Endothelial cell of umbilical vein (primary cell): ENCODE results near the gene TOMM20. TPM values are rescaled to one million over a fixed set of nuclear protein-coding genes. Genes with fewer than 3 reads are reported as not detected.

Experiments
- BruUV-seq: library from RNA; stranded (reverse); fragments of 400-500 nt; replicated peaks from 2 replicates; lab custom pipeline; 2021; lab: Mats Ljungman, UMichigan
- CTCF ChIA-PET: fragments of 300-600, 350-600 bp; sonication (Branson Sonifier 250); formaldehyde crosslinking; loops from one replicate; lab custom pipeline; 2021; ENCODE audit warnings: antibody characterized with exemption, inconsistent platforms; lab: Charles Lee
- POLR2A ChIA-PET: fragments of 300-600, 350-600 bp; sonication (Branson Sonifier 250); formaldehyde crosslinking; loops from one replicate; lab custom pipeline; 2021; ENCODE audit warnings: antibody characterized with exemption, inconsistent platforms; lab: Charles Lee
- DNase-seq: peaks from one replicate; pipeline ENCODE4 v3.0.0-alpha.2; 2011; ENCODE audit warnings: low read depth, low spot score
- FAIRE-seq: peaks from 2 replicates; lab custom pipeline; 2011; peaks lifted over from hg19 to GRCh38; lab: Jason Lieb, UNC
- H2AFZ ChIP-seq: 2 replicates; pipeline ENCODE4 v1.6.0; 2012; ENCODE audit warnings: low read depth, low read length, control low read depth, inconsistent platforms
- H3K27ac ChIP-seq: 2 replicates; pipeline ENCODE4 v1.5.1; 2011; ENCODE audit warnings: low read depth, mild to moderate bottlenecking, control low read depth, low read length, moderate library complexity; ENCODE audit not compliant: insufficient read depth
- H3K27me3 ChIP-seq, 2 experiments: 2 replicates each; pipeline versions ENCODE4 v1.6.0 to v1.6.1; 2011; ENCODE audit warnings: low read length in 2 of 2, mixed read lengths in 1 of 2; ENCODE audit not compliant: control insufficient read depth in 2 of 2, insufficient read depth in 2 of 2
- H3K36me3 ChIP-seq, 2 experiments: 2 replicates in 1 of 2; 3 replicates in 1 of 2; pipeline ENCODE4 v1.5.1; 2011; ENCODE audit warnings: low read length in 2 of 2, mild to moderate bottlenecking in 1 of 2, moderate library complexity in 1 of 2; ENCODE audit not compliant: control insufficient read depth in 2 of 2, insufficient read depth in 2 of 2; ENCODE audit errors: extremely low read depth in 1 of 2
- H3K4me1 ChIP-seq: 3 replicates; pipeline ENCODE4 v1.5.1; 2011; ENCODE audit warnings: mild to moderate bottlenecking, low read length; ENCODE audit not compliant: control insufficient read depth, insufficient read depth; ENCODE audit errors: extremely low read depth
- H3K4me2 ChIP-seq: 2 replicates; pipeline ENCODE4 v1.6.1; 2011; ENCODE audit warnings: low read length, control low read depth, mixed read lengths; ENCODE audit not compliant: insufficient read depth
- H3K4me3 ChIP-seq, 3 experiments: fragments of 200-600 bp in 1 of 3; sonication (generic), shearing (Covaris generic) in 1 of 3; replicated peaks in 1 of 3; 2 replicates each; pipeline ENCODE4 v1.5.1; 2011 to 2016; ENCODE audit warnings: control low read depth in 3 of 3, low read length in 3 of 3, mild to moderate bottlenecking in 2 of 3, inconsistent platforms in 1 of 3, low read depth in 1 of 3, moderate library complexity in 1 of 3; ENCODE audit not compliant: insufficient read depth in 1 of 3
- H3K79me2 ChIP-seq: 2 replicates; pipeline ENCODE4 v1.6.0; 2012; ENCODE audit warnings: low read length, inconsistent platforms; ENCODE audit not compliant: control insufficient read depth, insufficient read depth
- H3K9ac ChIP-seq: replicated peaks from 2 replicates; pipeline ENCODE3; 2011; ENCODE audit warnings: low read length, control low read depth; ENCODE audit not compliant: insufficient read depth; ENCODE audit errors: extremely low read depth
- H3K9me1 ChIP-seq: replicated peaks from 3 replicates; pipeline ENCODE4 v1.6.0; 2011; ENCODE audit warnings: mild to moderate bottlenecking, low read length; ENCODE audit not compliant: control insufficient read depth, insufficient read depth; ENCODE audit errors: extremely low read depth
- H3K9me3 ChIP-seq: replicated peaks from 2 replicates; pipeline ENCODE4 v1.5.1; 2012; ENCODE audit warnings: low read length, inconsistent platforms; ENCODE audit not compliant: control insufficient read depth, insufficient read depth
- H4K20me1 ChIP-seq: replicated peaks from 2 replicates; pipeline ENCODE3; 2011; ENCODE audit warnings: mild to moderate bottlenecking, low read length; ENCODE audit not compliant: control insufficient read depth, insufficient read depth; ENCODE audit errors: extremely low read depth
- FOS ChIP-seq: IDR thresholded peaks from 2 replicates; pipeline ENCODE4 v1.6.1; 2011; ENCODE audit warnings: mild to moderate bottlenecking, low read length, moderate library complexity, borderline replicate concordance; ENCODE audit not compliant: insufficient read depth
- GATA2 ChIP-seq: IDR thresholded peaks from 2 replicates; pipeline ENCODE4 v1.7.0; 2011; ENCODE audit warnings: low read depth, mild to moderate bottlenecking, moderate library complexity, mixed read lengths, low read length; ENCODE audit not compliant: insufficient read length, insufficient read depth
- JUN ChIP-seq: IDR thresholded peaks from 2 replicates; pipeline ENCODE4 v1.6.1; 2011; ENCODE audit warnings: borderline replicate concordance, low read depth; ENCODE audit not compliant: insufficient read length, insufficient read depth
- MYC ChIP-seq: IDR thresholded peaks from one replicate; pipeline ENCODE4 v1.6.1; 2011; ENCODE audit warnings: mild to moderate bottlenecking, low read depth, low read length
- POLR2AphosphoS5 ChIP-seq: IDR thresholded peaks from 2 replicates; pipeline ENCODE4 v1.6.1; 2012; ENCODE audit warnings: low read depth, mild to moderate bottlenecking, control low read depth, low read length, moderate library complexity; ENCODE audit not compliant: insufficient read depth
- dilution Hi-C: fragments of 300-500 bp; cut with MboI; formaldehyde crosslinking; loops from one replicate; pipeline ENCODE4 v1.15.0; 2019; ENCODE audit warnings: low sequenced_read_pairs; ENCODE audit not compliant: extremely low pct_ligation_motif_present
- intact Hi-C: fragments of 100-400 bp; cut with micrococcal nuclease; formaldehyde crosslinking; loops from one replicate; pipeline ENCODE4 v1.10.0; 2022
- polyA plus RNA-seq, 4 experiments: library from polyadenylated mRNA; depleted of rRNA in 3 of 4; stranded (reverse) in 3 of 4; unstranded in 1 of 4; fragments of >200 nt; gene quantifications; 2 replicates each; pipeline versions ENCODE4 v1.2.1 to v1.2.3, GENCODE V29; 2011 to 2012; ENCODE audit warnings: missing spikeins in 1 of 4
- total RNA-seq: library from RNA; stranded (reverse); gene quantifications from 2 replicates; pipeline ENCODE4 v1.2.3, GENCODE V29; 2021

The TOMM20 gene
- total and polyA plus RNA-seq, 2 donors (not counting 3 experiments of a cell fraction or from before 2014, with no cell fraction given): 42.5 to 98.4 TPM

DNA sequence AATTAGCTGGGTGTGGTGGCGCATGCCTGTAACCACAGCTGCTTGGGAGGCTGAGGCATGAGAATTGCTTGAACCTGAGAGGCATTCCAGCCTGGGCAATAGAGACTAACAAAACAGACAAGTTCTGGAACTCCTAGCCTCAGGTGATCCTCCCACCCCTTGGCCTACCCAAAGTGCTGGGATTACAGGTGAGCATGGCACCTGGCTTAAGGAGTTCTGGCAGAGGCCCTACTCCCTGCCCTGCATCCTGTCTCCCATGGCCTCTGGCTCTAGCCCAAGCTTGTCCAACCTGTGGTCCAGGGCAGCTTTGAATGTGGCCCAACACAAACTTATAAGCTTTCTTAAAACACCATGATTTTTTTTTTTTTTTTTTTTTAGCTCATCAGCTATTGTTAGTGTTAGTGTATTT, 20.4 kb downstream of the TOMM20 start:
- Histone ChIP-seq H3K36me3 (peaks cover 11 to 19% of the 10 kb centered on the region in 2 experiments), H3K27me3 (no peaks in the 10 kb centered on the region), H3K4me3 (no peak overlapping the region), H2AFZ (no peak overlapping the region), H3K4me2 (no peak overlapping the region), H3K27ac (no peak overlapping the region), H3K9ac (no peak overlapping the region), H3K9me3 (no peaks in the 10 kb centered on the region), H3K79me2 (peaks cover 8% of the 10 kb centered on the region), H3K9me1 (no peaks in the 10 kb centered on the region), H4K20me1 (no peaks in the 10 kb centered on the region), H3K4me1 (peaks cover 3% of the 10 kb centered on the region)
- intact Hi-C loops (no loop called here), dilution Hi-C loops (no loop called here)
- TF ChIP-seq GATA2: no peak
- TF ChIP-seq JUN: no peak
- TF ChIP-seq POLR2AphosphoS5: peak; percentile 3
- TF ChIP-seq MYC: no peak
- POLR2A ChIA-PET: interaction anchor here (0.6 to 0.8 kb wide), 3 partner anchors 8 to 661 kb away, joined by 3 to 12 read pairs (median 3); no protein-coding TSS in a partner anchor
- no TSS peak for BruUV-seq
- FAIRE-seq (no peak), DNase-seq (no peak)
- CTCF ChIA-PET: interaction anchor here (0.6 to 1.8 kb wide), 3 partner anchors 307 to 609 kb away, joined by 3 to 8 read pairs (median 6); no protein-coding TSS in a partner anchor

DNA sequence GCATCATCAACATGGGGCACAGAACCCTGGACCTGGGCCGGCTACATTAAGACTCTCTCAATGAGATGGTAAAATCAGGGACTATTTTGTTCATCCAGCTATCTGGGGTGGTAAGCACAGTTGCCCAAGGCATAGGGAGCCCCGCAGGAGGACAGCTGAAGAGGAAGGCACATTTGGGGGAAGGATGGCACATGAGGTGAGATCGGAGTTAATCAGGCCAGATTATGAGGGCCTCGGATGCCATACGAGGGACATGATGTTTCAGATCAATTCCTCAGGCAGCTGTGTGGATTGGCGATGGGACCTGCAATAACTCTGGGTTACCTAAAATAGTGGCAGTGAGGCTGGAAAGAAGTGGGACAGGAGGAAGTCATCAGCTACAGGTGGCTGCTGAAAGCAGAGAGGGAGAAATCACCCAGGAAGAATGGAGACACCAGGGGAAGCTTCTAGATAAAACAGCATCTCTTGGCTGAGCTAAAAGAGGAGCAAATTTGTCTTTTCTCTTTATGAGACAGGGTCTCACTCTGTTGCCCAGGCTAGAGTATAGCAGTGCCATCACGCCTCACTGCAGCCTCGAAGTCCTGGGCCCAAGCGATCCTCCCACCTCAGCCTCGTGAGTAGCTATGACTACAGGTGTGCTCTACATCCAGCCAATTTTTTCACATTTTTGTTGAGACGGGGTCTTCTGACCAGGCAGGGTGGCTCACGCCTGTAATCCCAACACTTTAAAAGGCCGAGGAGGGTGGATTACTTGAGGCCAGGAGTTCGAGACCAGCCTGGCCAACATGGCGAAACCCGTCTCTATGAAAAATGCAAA, 21.1 kb downstream of the TOMM20 start:
- H3K4me3 ChIP-seq: no peak overlapping the region
- H3K27me3 ChIP-seq: no peaks in the 10 kb centered on the region
- no peak overlapping the region for H3K9ac ChIP-seq
- no peaks in the 10 kb centered on the region for H3K9me3 ChIP-seq
- DNase-seq (no peak), FAIRE-seq (no peak)
- no peak for TF ChIP-seq FOS
- no TSS peak for BruUV-seq
- H2AFZ ChIP-seq: no peak overlapping the region
- H3K4me2 ChIP-seq: no peak overlapping the region
- ChIA-PET CTCF (interaction anchor here (1.0 to 1.8 kb wide), 3 partner anchors 9 to 608 kb away, joined by 3 to 8 read pairs (median 6); no protein-coding TSS in a partner anchor), POLR2A (interaction anchor here (0.8 kb wide), 1 partner anchor 9 kb away, joined by 3 read pairs; no protein-coding TSS in a partner anchor)
- dilution Hi-C loops (no loop called here), intact Hi-C loops (no loop called here)
- peaks cover 5 to 17% of the 10 kb centered on the region in 2 experiments for H3K36me3 ChIP-seq
- no peaks in the 10 kb centered on the region for H4K20me1 ChIP-seq
- peaks cover 3% of the 10 kb centered on the region for H3K4me1 ChIP-seq
- no peak overlapping the region for H3K27ac ChIP-seq
- H3K9me1 ChIP-seq: no peaks in the 10 kb centered on the region
- H3K79me2 ChIP-seq: peaks cover 2% of the 10 kb centered on the region
